Caco-2 (cell line): ENCODE results near the gene ANTXR2. TPM values are rescaled to one million over a fixed set of nuclear protein-coding genes. Genes with fewer than 3 reads are reported as not detected.

Experiments
- BruUV-seq: library from RNA; stranded (reverse); fragments of 400-500 nt; replicated peaks from 2 replicates; lab custom pipeline; 2021; lab: Mats Ljungman, UMichigan
- CTCF ChIA-PET: fragments of 300-600 bp; sonication (Branson Sonifier 250); formaldehyde crosslinking; loops from one replicate; lab custom pipeline; 2022; ENCODE audit warnings: antibody characterized with exemption; lab: Charles Lee
- POLR2A ChIA-PET: fragments of 300-600 bp; sonication (Branson Sonifier 250); formaldehyde crosslinking; loops from one replicate; lab custom pipeline; 2022; ENCODE audit warnings: antibody characterized with exemption; lab: Charles Lee
- DNase-seq, 2 experiments: peaks; one replicate each; pipeline versions ENCODE4 v3.0.0 to v3.0.0-alpha.2; 2020 to 2022
- H3K27me3 ChIP-seq: replicated peaks from 2 replicates; pipeline ENCODE4 v1.6.0; 2011; ENCODE audit warnings: low read length; ENCODE audit not compliant: control insufficient read depth, insufficient read depth
- H3K36me3 ChIP-seq: 2 replicates; pipeline ENCODE4 v1.5.1; 2011; ENCODE audit warnings: low read length; ENCODE audit not compliant: control insufficient read depth, insufficient read depth
- H3K4me1 ChIP-seq: fragments of 250-450 bp; sonication (Bioruptor Pico); 2 replicates; pipeline ENCODE4 v1.5.1; 2020; ENCODE audit warnings: mild to moderate bottlenecking
- H3K4me3 ChIP-seq: 2 replicates; pipeline ENCODE4 v1.5.1; 2011; ENCODE audit warnings: low read depth, mild to moderate bottlenecking, control low read depth, low read length
- H3K9me3 ChIP-seq: fragments of 250-450 bp; sonication (Bioruptor Pico); 2 replicates; pipeline ENCODE4 v1.5.1; 2020; ENCODE audit warnings: mild to moderate bottlenecking, moderate library complexity
- H3K27ac Mint-ChIP-seq: one replicate; pipeline ENCODE4 v1.8.0; 2022; ENCODE audit warnings: mixed read lengths; ENCODE audit not compliant: unreplicated experiment
- H3K27me3 Mint-ChIP-seq: one replicate; pipeline ENCODE4 v1.8.0; 2022; ENCODE audit warnings: mixed read lengths; ENCODE audit not compliant: insufficient read depth, unreplicated experiment
- H3K36me3 Mint-ChIP-seq: one replicate; pipeline ENCODE4 v1.8.0; 2022; ENCODE audit warnings: mild to moderate bottlenecking, mixed read lengths; ENCODE audit not compliant: insufficient read depth, unreplicated experiment
- H3K4me1 Mint-ChIP-seq: one replicate; pipeline ENCODE4 v1.8.0; 2022; ENCODE audit warnings: low read depth, mixed read lengths; ENCODE audit not compliant: unreplicated experiment
- H3K4me3 Mint-ChIP-seq: one replicate; pipeline ENCODE4 v1.8.0; 2022; ENCODE audit warnings: mild to moderate bottlenecking, moderate library complexity, mixed read lengths; ENCODE audit not compliant: unreplicated experiment
- H3K9me3 Mint-ChIP-seq: one replicate; pipeline ENCODE4 v1.8.0; 2022; ENCODE audit warnings: mixed read lengths; ENCODE audit not compliant: unreplicated experiment
- intact Hi-C: fragments of 100-400 bp; cut with micrococcal nuclease; formaldehyde crosslinking; loops from one replicate; pipeline ENCODE4 v1.10.0; 2022; ENCODE audit not compliant: unreplicated experiment
- total RNA-seq: library from RNA; stranded (reverse); gene quantifications from 2 replicates; pipeline ENCODE4 v1.2.3, GENCODE V29; 2022
- TF ChIP-seq, protein P1 (sequence below), 2 experiments: fragments of 200-600 bp in 1 of 2; IDR thresholded peaks; 1 replicate in 1 of 2; 2 replicates in 1 of 2; pipeline versions ENCODE4 v1.5.1 to v1.8.0; 2011 to 2022; ENCODE audit warnings: antibody characterized with exemption in 1 of 2, control low read depth in 1 of 2, inconsistent platforms in 1 of 2, low read depth in 1 of 2, low read length in 1 of 2, mild to moderate bottlenecking in 1 of 2, moderate library complexity in 1 of 2; ENCODE audit not compliant: insufficient read depth in 1 of 2, severe bottlenecking in 1 of 2, unreplicated experiment in 1 of 2

ANTXR2 gene
- total RNA-seq, 1 experiment from 2014 or later, result 1.4 TPM

DNA sequence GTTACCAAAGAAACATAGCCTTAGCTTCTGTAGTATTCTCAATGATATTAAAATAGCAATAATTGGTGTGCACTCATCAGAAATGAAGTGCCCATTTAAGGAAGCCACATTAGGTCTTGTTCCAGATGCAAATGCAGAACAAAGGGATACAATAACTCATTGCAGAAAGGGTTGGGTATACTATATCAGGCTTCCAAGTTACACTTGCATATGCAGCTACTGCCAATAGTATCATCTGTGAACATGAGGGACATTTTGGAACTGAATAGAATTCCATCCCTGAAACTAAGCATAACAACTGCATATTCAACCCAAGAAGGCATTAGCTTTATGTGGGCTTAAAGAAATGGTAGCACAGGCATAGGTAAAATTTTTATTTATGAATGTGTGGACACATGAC lies 167.8 kb downstream of the ANTXR2 start:
- no peaks in the 10 kb centered on the region for H3K4me1 ChIP-seq
- H3K27me3 Mint-ChIP-seq, result no peaks in the 10 kb centered on the region
- H3K4me3 Mint-ChIP-seq, result no peak overlapping the region
- no TSS peak for BruUV-seq
- no peaks in the 10 kb centered on the region for H3K27me3 ChIP-seq
- ChIA-PET POLR2A (no interaction called here), CTCF (no interaction called here)
- TF ChIP-seq, protein P1, sequence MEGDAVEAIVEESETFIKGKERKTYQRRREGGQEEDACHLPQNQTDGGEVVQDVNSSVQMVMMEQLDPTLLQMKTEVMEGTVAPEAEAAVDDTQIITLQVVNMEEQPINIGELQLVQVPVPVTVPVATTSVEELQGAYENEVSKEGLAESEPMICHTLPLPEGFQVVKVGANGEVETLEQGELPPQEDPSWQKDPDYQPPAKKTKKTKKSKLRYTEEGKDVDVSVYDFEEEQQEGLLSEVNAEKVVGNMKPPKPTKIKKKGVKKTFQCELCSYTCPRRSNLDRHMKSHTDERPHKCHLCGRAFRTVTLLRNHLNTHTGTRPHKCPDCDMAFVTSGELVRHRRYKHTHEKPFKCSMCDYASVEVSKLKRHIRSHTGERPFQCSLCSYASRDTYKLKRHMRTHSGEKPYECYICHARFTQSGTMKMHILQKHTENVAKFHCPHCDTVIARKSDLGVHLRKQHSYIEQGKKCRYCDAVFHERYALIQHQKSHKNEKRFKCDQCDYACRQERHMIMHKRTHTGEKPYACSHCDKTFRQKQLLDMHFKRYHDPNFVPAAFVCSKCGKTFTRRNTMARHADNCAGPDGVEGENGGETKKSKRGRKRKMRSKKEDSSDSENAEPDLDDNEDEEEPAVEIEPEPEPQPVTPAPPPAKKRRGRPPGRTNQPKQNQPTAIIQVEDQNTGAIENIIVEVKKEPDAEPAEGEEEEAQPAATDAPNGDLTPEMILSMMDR (IDR thresholded peaks at IDR 0.05; ENCODE audit: insufficient read depth in 1 of 2, low read depth in 1 of 2, low read length in 1 of 2, severe bottlenecking in 1 of 2, unreplicated experiment in 1 of 2), result no peak
- no peak overlapping the region for H3K27ac Mint-ChIP-seq
- H3K36me3 Mint-ChIP-seq, result no peaks in the 10 kb centered on the region
- no peaks in the 10 kb centered on the region for H3K9me3 ChIP-seq
- no peaks in the 10 kb centered on the region for H3K36me3 ChIP-seq
- H3K9me3 Mint-ChIP-seq, result no peaks in the 10 kb centered on the region
- no peak overlapping the region for H3K4me3 ChIP-seq
- intact Hi-C loops, result no loop called here
- H3K4me1 Mint-ChIP-seq, result no peaks in the 10 kb centered on the region
- no peak for DNase-seq

DNA sequence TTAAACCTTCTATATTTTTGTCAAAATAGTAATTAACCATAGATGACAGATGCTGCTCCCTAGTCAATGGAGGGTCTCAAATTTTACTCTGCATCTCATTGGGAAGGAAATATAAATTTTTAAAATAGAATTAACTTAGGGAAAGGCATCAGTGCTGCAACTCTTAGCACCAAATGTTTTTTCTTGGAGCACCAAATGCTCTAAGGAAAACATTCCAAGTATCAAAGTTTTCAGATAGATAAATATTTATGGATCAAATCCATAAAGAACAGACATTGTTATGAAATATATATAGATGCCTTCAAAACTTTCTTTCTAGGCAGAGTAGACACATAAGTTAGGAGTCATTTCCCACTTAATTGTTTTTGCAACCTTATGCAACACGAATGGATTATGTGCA lies 168.7 kb downstream of the ANTXR2 start:
- ChIA-PET CTCF (no interaction called here), POLR2A (no interaction called here)
- no peak overlapping the region for H3K4me3 ChIP-seq
- no peak overlapping the region for H3K27ac Mint-ChIP-seq
- H3K27me3 Mint-ChIP-seq, result no peaks in the 10 kb centered on the region
- no peak overlapping the region for H3K4me3 Mint-ChIP-seq
- intact Hi-C loops, result no loop called here
- H3K4me1 ChIP-seq, result no peaks in the 10 kb centered on the region
- no peaks in the 10 kb centered on the region for H3K9me3 Mint-ChIP-seq
- no peaks in the 10 kb centered on the region for H3K27me3 ChIP-seq
- no peaks in the 10 kb centered on the region for H3K9me3 ChIP-seq
- no TSS peak for BruUV-seq
- H3K4me1 Mint-ChIP-seq, result no peaks in the 10 kb centered on the region
- no peaks in the 10 kb centered on the region for H3K36me3 Mint-ChIP-seq
- no peak for DNase-seq
- TF ChIP-seq, protein P1 (IDR thresholded peaks at IDR 0.05; ENCODE audit: insufficient read depth in 1 of 2, low read depth in 1 of 2, low read length in 1 of 2, severe bottlenecking in 1 of 2, unreplicated experiment in 1 of 2), result no peak
- H3K36me3 ChIP-seq, result no peaks in the 10 kb centered on the region

- peaks cover 3% of the 10 kb centered on the region for H3K27me3 Mint-ChIP-seq
- TF ChIP-seq, protein P1 (IDR thresholded peaks at IDR 0.05; ENCODE audit: insufficient read depth in 1 of 2, low read depth in 1 of 2, low read length in 1 of 2, severe bottlenecking in 1 of 2, unreplicated experiment in 1 of 2), result no peak
- Histone ChIP-seq H3K4me3 (no peak overlapping the region), H3K36me3 (no peaks in the 10 kb centered on the region), H3K27me3 (no peaks in the 10 kb centered on the region), H3K4me1 (no peaks in the 10 kb centered on the region), H3K9me3 (no peaks in the 10 kb centered on the region)
- H3K4me3 Mint-ChIP-seq, result no peak overlapping the region
- ChIA-PET POLR2A (no interaction called here), CTCF (no interaction called here)
- no peaks in the 10 kb centered on the region for H3K36me3 Mint-ChIP-seq
- no peak for DNase-seq
- no TSS peak for BruUV-seq
- no peaks in the 10 kb centered on the region for H3K9me3 Mint-ChIP-seq
- H3K27ac Mint-ChIP-seq, result no peak overlapping the region
- intact Hi-C loops, result no loop called here
- no peaks in the 10 kb centered on the region for H3K4me1 Mint-ChIP-seq
Measured at GRCh38 chr4:79900182-79900581, 172.8 kb downstream of the ANTXR2 start.
